Astrocyte (in vitro differentiated cells and primary cell): ENCODE measurements around the gene CALM3.
"Not testable (repeated sequence)": the region's sequence is repeated elsewhere in the genome, so short reads cannot be mapped to it uniquely, and the experiment has no call there.

ENCODE experiments used
- EZH2 ChIP-seq: IDR thresholded peaks from 2 replicates; pipeline ENCODE4 v1.6.1; 2012; ENCODE audit warnings: mild to moderate bottlenecking, low read length, inconsistent platforms; ENCODE audit not compliant: insufficient read depth
- TF ChIP-seq, protein P1 (sequence below): IDR thresholded peaks from 2 replicates; pipeline ENCODE4 v1.5.1; 2011; ENCODE audit warnings: low read depth, mild to moderate bottlenecking, inconsistent platforms, low read length, moderate library complexity; ENCODE audit not compliant: insufficient read depth

DNA sequence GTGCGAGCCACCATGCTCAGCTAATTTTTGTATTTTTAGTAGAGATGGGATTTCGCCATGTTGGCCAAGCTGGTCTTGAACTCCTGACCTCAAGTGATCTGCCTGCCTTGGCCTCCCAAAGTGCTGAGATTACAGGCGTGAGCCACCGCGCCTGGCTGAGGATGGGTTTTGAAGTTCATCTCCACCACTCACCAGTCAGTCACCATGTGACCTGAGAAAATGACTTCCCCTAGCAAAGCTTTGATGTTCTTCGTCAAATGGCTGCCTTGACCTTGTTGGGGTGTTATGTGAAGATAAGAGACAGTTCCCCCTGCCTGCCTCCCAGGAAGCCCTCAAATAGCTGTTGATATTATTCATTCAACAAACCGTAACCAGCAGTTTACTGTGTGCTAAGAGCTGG is 27.8 kb downstream of the CALM3 start:
- TF ChIP-seq, protein P1, sequence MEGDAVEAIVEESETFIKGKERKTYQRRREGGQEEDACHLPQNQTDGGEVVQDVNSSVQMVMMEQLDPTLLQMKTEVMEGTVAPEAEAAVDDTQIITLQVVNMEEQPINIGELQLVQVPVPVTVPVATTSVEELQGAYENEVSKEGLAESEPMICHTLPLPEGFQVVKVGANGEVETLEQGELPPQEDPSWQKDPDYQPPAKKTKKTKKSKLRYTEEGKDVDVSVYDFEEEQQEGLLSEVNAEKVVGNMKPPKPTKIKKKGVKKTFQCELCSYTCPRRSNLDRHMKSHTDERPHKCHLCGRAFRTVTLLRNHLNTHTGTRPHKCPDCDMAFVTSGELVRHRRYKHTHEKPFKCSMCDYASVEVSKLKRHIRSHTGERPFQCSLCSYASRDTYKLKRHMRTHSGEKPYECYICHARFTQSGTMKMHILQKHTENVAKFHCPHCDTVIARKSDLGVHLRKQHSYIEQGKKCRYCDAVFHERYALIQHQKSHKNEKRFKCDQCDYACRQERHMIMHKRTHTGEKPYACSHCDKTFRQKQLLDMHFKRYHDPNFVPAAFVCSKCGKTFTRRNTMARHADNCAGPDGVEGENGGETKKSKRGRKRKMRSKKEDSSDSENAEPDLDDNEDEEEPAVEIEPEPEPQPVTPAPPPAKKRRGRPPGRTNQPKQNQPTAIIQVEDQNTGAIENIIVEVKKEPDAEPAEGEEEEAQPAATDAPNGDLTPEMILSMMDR, result not testable (repeated sequence)
- TF ChIP-seq EZH2, result not testable (repeated sequence)
